Smooth muscle cell of the pulmonary artery (primary cell): ENCODE measurements around the gene CCDC112. TPM values are rescaled to one million over a fixed set of nuclear protein-coding genes. Genes with fewer than 3 reads are reported as not detected.

ENCODE experiments used
- total RNA-seq: library from RNA; depleted of rRNA; stranded (reverse); fragments of >200 nt; gene quantifications from 2 replicates; pipeline ENCODE4 v1.2.3, GENCODE V29; 2014

The CCDC112 gene, protein sequence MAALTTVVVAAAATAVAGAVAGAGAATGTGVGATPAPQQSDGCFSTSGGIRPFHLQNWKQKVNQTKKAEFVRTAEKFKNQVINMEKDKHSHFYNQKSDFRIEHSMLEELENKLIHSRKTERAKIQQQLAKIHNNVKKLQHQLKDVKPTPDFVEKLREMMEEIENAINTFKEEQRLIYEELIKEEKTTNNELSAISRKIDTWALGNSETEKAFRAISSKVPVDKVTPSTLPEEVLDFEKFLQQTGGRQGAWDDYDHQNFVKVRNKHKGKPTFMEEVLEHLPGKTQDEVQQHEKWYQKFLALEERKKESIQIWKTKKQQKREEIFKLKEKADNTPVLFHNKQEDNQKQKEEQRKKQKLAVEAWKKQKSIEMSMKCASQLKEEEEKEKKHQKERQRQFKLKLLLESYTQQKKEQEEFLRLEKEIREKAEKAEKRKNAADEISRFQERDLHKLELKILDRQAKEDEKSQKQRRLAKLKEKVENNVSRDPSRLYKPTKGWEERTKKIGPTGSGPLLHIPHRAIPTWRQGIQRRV
- 2.9 and 4.0 TPM in 2 replicates for total RNA-seq

GRCh38 chr5:115296124-115297022, at the start of gene CCDC112:
Gene CCDC112 (minus strand): TSS chr5:115296654. CDS start chr5:115296543, 111 bp downstream.

GRCh38 chr5:115262321-115263077, 34.0 kb downstream of the CCDC112 start, which contains the start of gene PGGT1B:
Gene PGGT1B (minus strand): TSS chr5:115262877. CDS start chr5:115262851, 26 bp downstream.

Other genes starting within 250 kb of the CCDC112 start
- 0.13 TPM in 2 replicates for gene TRIM36, start 126.7 kb downstream of the CCDC112 start, total RNA-seq
- 16.1 and 20.8 TPM in 2 replicates for gene PGGT1B, start 33.8 kb downstream of the CCDC112 start, total RNA-seq
- 28.3 and 31.9 TPM in 2 replicates for gene FEM1C, start 248.1 kb upstream of the CCDC112 start, total RNA-seq